A673 (cell line): ENCODE results near the gene LXN. TPM values are rescaled to one million over a fixed set of nuclear protein-coding genes. Genes with fewer than 3 reads are reported as not detected.

Experiments used
- BruUV-seq: library from RNA; stranded (reverse); fragments of 400-500 nt; replicated peaks from 2 replicates; lab custom pipeline; 2021; lab: Mats Ljungman, UMichigan
- CTCF ChIA-PET: fragments of 300-600 bp; sonication (Branson Sonifier 250); formaldehyde crosslinking; loops from one replicate; lab custom pipeline; 2022; ENCODE audit warnings: antibody characterized with exemption; lab: Charles Lee
- POLR2A ChIA-PET: fragments of 300-600 bp; sonication (Branson Sonifier 250); formaldehyde crosslinking; loops from one replicate; lab custom pipeline; 2022; ENCODE audit warnings: antibody characterized with exemption; ENCODE audit not compliant: low non-redundant PET; lab: Charles Lee
- DNase-seq: peaks from one replicate; pipeline ENCODE4 v3.0.0-alpha.2; 2015; ENCODE audit warnings: low spot score
- H3K27ac ChIP-seq: fragments of 200-600 bp; sonication (generic); 2 replicates; pipeline ENCODE4 v1.5.1; 2016; ENCODE audit warnings: mixed run types, low read depth, mild to moderate bottlenecking, mixed read lengths, antibody characterized with exemption, low read length; ENCODE audit not compliant: poor library complexity, severe bottlenecking
- H3K27me3 ChIP-seq: fragments of 200-600 bp; sonication (generic); replicated peaks from 2 replicates; pipeline ENCODE4 v1.6.1; 2017; ENCODE audit warnings: mixed run types, low read depth, mild to moderate bottlenecking, mixed read lengths, antibody characterized with exemption, low read length; ENCODE audit not compliant: insufficient read depth, poor library complexity
- H3K36me3 ChIP-seq: fragments of 200-600 bp; sonication (generic); 2 replicates; pipeline ENCODE4 v1.6.1; 2016; ENCODE audit warnings: mixed run types, mild to moderate bottlenecking, mixed read lengths, antibody characterized with exemption, low read length; ENCODE audit not compliant: insufficient read depth, poor library complexity, severe bottlenecking
- H3K4me1 ChIP-seq: fragments of 200-600 bp; sonication (generic); 2 replicates; pipeline ENCODE4 v1.6.1; 2017; ENCODE audit warnings: mixed run types, mild to moderate bottlenecking, mixed read lengths, antibody characterized with exemption, low read length; ENCODE audit not compliant: insufficient read depth, poor library complexity, severe bottlenecking
- H3K4me3 ChIP-seq: fragments of 200-600 bp; sonication (generic); 2 replicates; pipeline ENCODE4 v1.5.1; 2016; ENCODE audit warnings: low read depth, mixed run types, mild to moderate bottlenecking, mixed read lengths, low read length; ENCODE audit not compliant: poor library complexity, severe bottlenecking
- H3K9me3 ChIP-seq: fragments of 200-600 bp; sonication (generic); 2 replicates; pipeline ENCODE4 v1.6.1; 2016; ENCODE audit warnings: mixed run types, low read depth, mild to moderate bottlenecking, mixed read lengths, antibody characterized with exemption, low read length; ENCODE audit not compliant: poor library complexity, severe bottlenecking
- CTCF ChIP-seq: fragments of 300-800, 200-600 bp; sonication (generic); conservative IDR thresholded peaks from 2 replicates; pipeline ENCODE4 v1.5.1; 2017; ENCODE audit warnings: low read depth, mild to moderate bottlenecking, antibody characterized with exemption, low read length, moderate library complexity, mixed read lengths
- EZH2 ChIP-seq: fragments of 200-600 bp; sonication (generic); IDR thresholded peaks from 2 replicates; pipeline ENCODE4 v1.6.1; 2017; ENCODE audit warnings: borderline replicate concordance, low read depth, mild to moderate bottlenecking, mixed read lengths, antibody characterized with exemption, low read length; ENCODE audit not compliant: poor library complexity, severe bottlenecking
- intact Hi-C: fragments of 100-400 bp; cut with micrococcal nuclease; formaldehyde crosslinking; loops from one replicate; pipeline ENCODE4 v1.10.0; 2022; ENCODE audit not compliant: unreplicated experiment
- total RNA-seq: library from RNA; stranded (reverse); gene quantifications from 2 replicates; pipeline ENCODE4 v1.2.3, GENCODE V29; 2021

LXN gene
- total RNA-seq, 1 experiment from 2014 or later = 4.5 TPM

GRCh38 chr3:158702815-158703481, 30.5 kb upstream of the LXN start:
- no peak overlapping the region for H3K27ac ChIP-seq
- H3K36me3 ChIP-seq = no peaks in the 10 kb centered on the region
- DNase-seq = no peak
- POLR2A ChIA-PET = no interaction called here
- no peaks in the 10 kb centered on the region for H3K27me3 ChIP-seq
- no peak overlapping the region for H3K4me3 ChIP-seq
- CTCF ChIA-PET = no interaction called here
- intact Hi-C loops = no loop called here
- no peaks in the 10 kb centered on the region for H3K9me3 ChIP-seq
- peaks cover 17% of the 10 kb centered on the region for H3K4me1 ChIP-seq
- no TSS peak for BruUV-seq
- no peak for TF ChIP-seq EZH2
- TF ChIP-seq CTCF = no peak

GRCh38 chr3:158701420-158702065, 29.1 kb upstream of the LXN start:
- POLR2A ChIA-PET = no interaction called here
- DNase-seq = peak; percentile 17
- intact Hi-C loops = no loop called here
- peaks cover 17% of the 10 kb centered on the region for H3K4me1 ChIP-seq
- no TSS peak for BruUV-seq
- no peaks in the 10 kb centered on the region for H3K27me3 ChIP-seq
- peak overlapping the region; percentile 17 for H3K27ac ChIP-seq
- no peak for TF ChIP-seq EZH2
- no peak for TF ChIP-seq CTCF
- CTCF ChIA-PET = no interaction called here
- H3K4me3 ChIP-seq = no peak overlapping the region
- H3K36me3 ChIP-seq = no peaks in the 10 kb centered on the region
- no peaks in the 10 kb centered on the region for H3K9me3 ChIP-seq

GRCh38 chr3:158700559-158700958, 28.1 kb upstream of the LXN start:
- CTCF ChIA-PET = no interaction called here
- intact Hi-C loops = no loop called here
- Histone ChIP-seq H3K27me3 (no peaks in the 10 kb centered on the region), H3K27ac (no peak overlapping the region), H3K9me3 (no peaks in the 10 kb centered on the region), H3K4me1 (peaks cover 17% of the 10 kb centered on the region), H3K4me3 (no peak overlapping the region), H3K36me3 (no peaks in the 10 kb centered on the region)
- POLR2A ChIA-PET = no interaction called here
- TF ChIP-seq CTCF (no peak), EZH2 (no peak)
- peak; percentile 20 for DNase-seq
- no TSS peak for BruUV-seq
